ENCODE results near the gene IGSF11. TPM values are rescaled to one million over a fixed set of nuclear protein-coding genes. Genes with fewer than 3 reads are reported as not detected.
"Not testable (repeated sequence)": the region's sequence is repeated elsewhere in the genome, so short reads cannot be mapped to it uniquely, and the experiment has no call there.

The IGSF11 gene
- total RNA-seq, 1 donor from 2014 or later, result 1.6 TPM

- DNase-seq, result no peak
Observed at GRCh38 chr3:118882353-118882947, 152.2 kb downstream of the IGSF11 start.

DNA sequence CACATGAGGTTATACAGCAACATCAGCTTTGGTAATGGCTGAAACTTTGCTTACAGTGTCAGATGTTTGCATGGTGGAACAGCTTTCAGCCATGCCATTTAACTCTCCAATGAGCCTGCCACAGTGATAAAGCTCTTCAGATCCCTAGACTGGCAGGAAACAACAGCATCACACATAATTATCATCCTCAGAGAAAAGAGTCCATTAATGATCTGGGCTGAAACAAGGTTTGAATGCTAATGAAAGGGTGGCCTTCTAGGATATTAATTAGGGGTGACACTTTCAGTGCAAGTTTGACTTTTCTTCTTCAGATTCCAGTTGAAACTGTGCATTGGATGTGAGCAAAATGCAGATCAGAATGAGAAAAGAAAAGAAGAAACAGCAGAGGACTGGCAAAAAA lies 166.6 kb downstream of the IGSF11 start:
- DNase-seq, result no peak

GRCh38 chr3:118863731-118864322 lies 170.8 kb downstream of the IGSF11 start:
- DNase-seq, result no peak

DNA sequence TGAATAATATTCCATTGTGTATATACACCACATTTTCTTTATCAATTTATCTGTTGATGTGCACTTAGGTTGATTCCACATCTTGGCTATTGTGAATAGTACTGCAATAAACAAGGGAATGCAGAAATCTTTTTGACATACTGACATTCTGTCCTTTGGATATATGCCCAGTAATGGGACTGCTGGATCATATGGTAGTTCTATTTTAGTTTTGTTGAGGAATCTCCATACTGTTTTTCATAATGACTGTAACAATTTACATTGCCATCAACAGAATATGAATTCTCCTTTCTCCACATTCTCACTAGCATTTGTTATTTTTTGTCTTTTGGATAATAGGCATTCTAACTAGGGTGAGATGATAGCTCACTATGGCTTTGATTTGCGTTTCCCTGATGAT lies 174.7 kb downstream of the IGSF11 start:
- no peak for DNase-seq

DNA sequence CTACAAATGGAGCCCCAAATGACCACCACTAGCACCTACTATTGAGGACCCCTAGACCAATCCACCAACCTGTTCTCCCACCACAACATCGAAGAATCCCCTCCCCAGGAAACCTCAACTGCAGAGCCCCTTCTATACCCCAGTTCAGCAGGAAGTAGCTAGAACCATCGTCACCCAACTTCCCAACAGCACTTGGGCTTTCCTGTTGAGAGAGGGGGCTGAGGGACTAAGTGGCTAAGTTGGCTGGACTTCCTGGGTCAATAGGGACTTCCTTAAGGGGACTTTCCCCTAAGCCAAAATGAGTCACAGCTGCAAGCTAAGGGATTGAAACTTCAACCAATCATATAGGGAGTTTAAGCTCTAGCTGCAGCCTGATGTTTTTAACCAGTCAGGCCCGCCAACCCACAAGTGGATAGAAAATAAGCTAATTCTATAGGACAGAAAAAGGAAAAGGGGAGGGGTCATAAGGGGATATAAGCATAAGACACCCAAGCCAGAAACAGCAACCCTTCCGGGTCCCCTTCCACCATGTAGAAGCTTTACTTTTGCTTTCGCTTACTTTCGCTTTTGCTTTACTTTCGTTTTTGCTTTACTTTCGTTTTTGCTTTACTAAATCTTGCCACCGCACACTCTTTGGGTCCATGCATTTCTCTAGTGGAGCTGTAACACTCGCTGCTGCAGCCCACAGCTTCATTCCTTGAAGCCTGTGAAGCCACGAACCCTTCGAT lies 183.0 kb downstream of the IGSF11 start:
- DNase-seq, result not testable (repeated sequence)

GRCh38 chr3:118850687-118851086 lies 184.0 kb downstream of the IGSF11 start:
- DNase-seq, result no peak

Other genes with a start within 250 kb of the IGSF11 start
- not detected for gene TEX55, start 111.3 kb upstream of the IGSF11 start, total RNA-seq
- 0.59 TPM for gene UPK1B, start 138.8 kb upstream of the IGSF11 start, total RNA-seq
- 16.6 TPM for gene B4GALT4, start 206.0 kb upstream of the IGSF11 start, total RNA-seq

All from skin of body (tissue), 2 donors.